GM18858 (cell line): Measurements from ENCODE around the gene DHRS4.
A peak's percentile ranks its signal among the peaks of the same experiment; 100 is the strongest.

Experiments
- ATAC-seq: cut with Tn5 transposase; IDR thresholded peaks from one replicate; pipeline ENCODE4 v1.9.1; 2021; ENCODE audit not compliant: unreplicated experiment

Gene DHRS4

GRCh38 chr14:23953464-23954278 is at the start of gene DHRS4:
DHRS4 (plus strand) TSS chr14:23953770; CDS start chr14:23953789, 19 bp downstream.
- ATAC-seq = peak; percentile 68

- no peak for ATAC-seq
Measured at GRCh38 chr14:23910101-23910875, 43.3 kb upstream of the DHRS4 start.

- ATAC-seq = no peak
Measured at GRCh38 chr14:23910876-23911210, 42.7 kb upstream of the DHRS4 start.

- no peak for ATAC-seq
Measured at GRCh38 chr14:23915559-23915958, 38.0 kb upstream of the DHRS4 start.

GRCh38 chr14:23916004-23916403 is 37.6 kb upstream of the DHRS4 start:
- no peak for ATAC-seq

GRCh38 chr14:23916446-23916845 is 37.1 kb upstream of the DHRS4 start:
- no peak for ATAC-seq

GRCh38 chr14:23922545-23922944 is 31.0 kb upstream of the DHRS4 start:
- no peak for ATAC-seq

GRCh38 chr14:23925523-23926075 is 28.0 kb upstream of the DHRS4 start:
- no peak for ATAC-seq

GRCh38 chr14:23926543-23926942 is 27.0 kb upstream of the DHRS4 start:
- ATAC-seq = no peak

- no peak for ATAC-seq
Measured at GRCh38 chr14:23929136-23929535, 24.4 kb upstream of the DHRS4 start.

GRCh38 chr14:23929822-23930294 is 23.7 kb upstream of the DHRS4 start:
- ATAC-seq = peak; percentile 53

GRCh38 chr14:23930742-23931141 is 22.8 kb upstream of the DHRS4 start:
- ATAC-seq = no peak

- no peak for ATAC-seq
Measured at GRCh38 chr14:23931721-23932289, 21.8 kb upstream of the DHRS4 start.

- no peak for ATAC-seq
Measured at GRCh38 chr14:23932639-23933038, 20.9 kb upstream of the DHRS4 start.

- ATAC-seq = no peak
Measured at GRCh38 chr14:23933108-23933741, 20.3 kb upstream of the DHRS4 start.

- ATAC-seq = no peak
Measured at GRCh38 chr14:23933742-23934128, 19.8 kb upstream of the DHRS4 start.

GRCh38 chr14:23935158-23935557 is 18.4 kb upstream of the DHRS4 start:
- no peak for ATAC-seq

- no peak for ATAC-seq
Measured at GRCh38 chr14:23936084-23936829, 17.3 kb upstream of the DHRS4 start.

- no peak for ATAC-seq
Measured at GRCh38 chr14:23937203-23937602, 16.4 kb upstream of the DHRS4 start.

GRCh38 chr14:23938823-23939222 is 14.7 kb upstream of the DHRS4 start:
- ATAC-seq = no peak
